KOPT-K1 (cell line): Measurements from ENCODE around the gene TBC1D4.

ENCODE experiments used
- H3K27ac ChIP-seq: fragments of 200-600 bp; sonication (generic); 2 replicates; pipeline ENCODE4 v1.5.1; 2016; ENCODE audit warnings: antibody characterized with exemption, mild to moderate bottlenecking, low read depth, low read length; ENCODE audit not compliant: poor library complexity, severe bottlenecking
- H3K36me3 ChIP-seq: fragments of 200-600 bp; sonication (generic); 2 replicates; pipeline ENCODE4 v1.5.1; 2017; ENCODE audit warnings: antibody characterized with exemption, mild to moderate bottlenecking, low read length, moderate library complexity; ENCODE audit not compliant: insufficient read depth
- H3K9me3 ChIP-seq: fragments of 200-600 bp; sonication (generic); 2 replicates; pipeline ENCODE4 v1.5.1; 2017; ENCODE audit warnings: antibody characterized with exemption, low read length, mild to moderate bottlenecking; ENCODE audit not compliant: insufficient read depth, poor library complexity, severe bottlenecking

TBC1D4 gene, protein sequence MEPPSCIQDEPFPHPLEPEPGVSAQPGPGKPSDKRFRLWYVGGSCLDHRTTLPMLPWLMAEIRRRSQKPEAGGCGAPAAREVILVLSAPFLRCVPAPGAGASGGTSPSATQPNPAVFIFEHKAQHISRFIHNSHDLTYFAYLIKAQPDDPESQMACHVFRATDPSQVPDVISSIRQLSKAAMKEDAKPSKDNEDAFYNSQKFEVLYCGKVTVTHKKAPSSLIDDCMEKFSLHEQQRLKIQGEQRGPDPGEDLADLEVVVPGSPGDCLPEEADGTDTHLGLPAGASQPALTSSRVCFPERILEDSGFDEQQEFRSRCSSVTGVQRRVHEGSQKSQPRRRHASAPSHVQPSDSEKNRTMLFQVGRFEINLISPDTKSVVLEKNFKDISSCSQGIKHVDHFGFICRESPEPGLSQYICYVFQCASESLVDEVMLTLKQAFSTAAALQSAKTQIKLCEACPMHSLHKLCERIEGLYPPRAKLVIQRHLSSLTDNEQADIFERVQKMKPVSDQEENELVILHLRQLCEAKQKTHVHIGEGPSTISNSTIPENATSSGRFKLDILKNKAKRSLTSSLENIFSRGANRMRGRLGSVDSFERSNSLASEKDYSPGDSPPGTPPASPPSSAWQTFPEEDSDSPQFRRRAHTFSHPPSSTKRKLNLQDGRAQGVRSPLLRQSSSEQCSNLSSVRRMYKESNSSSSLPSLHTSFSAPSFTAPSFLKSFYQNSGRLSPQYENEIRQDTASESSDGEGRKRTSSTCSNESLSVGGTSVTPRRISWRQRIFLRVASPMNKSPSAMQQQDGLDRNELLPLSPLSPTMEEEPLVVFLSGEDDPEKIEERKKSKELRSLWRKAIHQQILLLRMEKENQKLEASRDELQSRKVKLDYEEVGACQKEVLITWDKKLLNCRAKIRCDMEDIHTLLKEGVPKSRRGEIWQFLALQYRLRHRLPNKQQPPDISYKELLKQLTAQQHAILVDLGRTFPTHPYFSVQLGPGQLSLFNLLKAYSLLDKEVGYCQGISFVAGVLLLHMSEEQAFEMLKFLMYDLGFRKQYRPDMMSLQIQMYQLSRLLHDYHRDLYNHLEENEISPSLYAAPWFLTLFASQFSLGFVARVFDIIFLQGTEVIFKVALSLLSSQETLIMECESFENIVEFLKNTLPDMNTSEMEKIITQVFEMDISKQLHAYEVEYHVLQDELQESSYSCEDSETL (N-terminal part only)

DNA sequence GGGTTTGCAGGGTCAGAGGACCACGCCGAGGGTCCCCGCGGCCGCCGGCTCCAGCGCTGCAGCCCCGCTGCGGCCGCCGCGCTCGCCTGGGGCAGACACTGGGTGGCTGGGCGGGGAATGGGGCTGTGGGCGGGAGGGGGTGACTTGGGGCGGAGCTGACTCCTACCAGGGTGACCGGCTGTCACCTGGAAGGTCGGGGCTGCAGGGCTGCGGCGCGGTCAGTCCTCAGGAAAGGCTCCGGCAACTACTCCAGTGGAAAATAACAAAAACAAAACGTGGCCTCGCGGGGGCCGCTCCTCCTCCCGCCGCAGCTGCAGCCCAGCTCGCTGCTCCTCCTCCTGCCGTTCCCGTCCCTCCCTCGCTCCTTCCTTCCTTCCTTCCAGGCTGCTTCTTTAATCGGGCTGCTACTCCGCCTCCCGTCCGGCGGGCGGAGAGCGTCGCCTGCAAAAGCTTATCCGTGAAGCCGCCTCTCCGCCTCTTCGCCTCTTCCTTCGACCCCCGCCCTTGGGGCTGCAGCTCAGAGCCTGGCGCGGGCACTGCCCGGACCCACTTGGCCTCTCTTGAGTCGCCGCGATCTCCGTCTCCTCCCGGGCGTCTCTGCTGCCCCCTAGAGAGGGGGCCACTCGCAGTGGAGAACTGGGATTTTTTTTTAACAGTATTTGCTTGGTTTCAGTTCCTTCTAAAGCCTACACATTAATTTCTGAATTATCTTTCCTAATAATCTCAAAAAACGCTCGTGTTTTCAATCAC is at the start of gene TBC1D4:
Gene TBC1D4 (minus strand): TSS at position 100 of the 750 bp plus-strand sequence. CDS start 402 bp downstream, outside the sequence.
- Histone ChIP-seq H3K9me3 (no peaks in the 10 kb centered on the region), H3K27ac (peak within 1 kb of the TSS; percentile 8)

GRCh38 chr13:75530549-75530961 is 48.6 kb upstream of the TBC1D4 start:
- Histone ChIP-seq H3K36me3 (peaks cover 58% of the 10 kb centered on the region), H3K27ac (no peak overlapping the region), H3K9me3 (no peaks in the 10 kb centered on the region)

More for the DNA sequence above, at the start of gene TBC1D4:
- H3K36me3 ChIP-seq: no peaks in the 10 kb centered on the region

DNA sequence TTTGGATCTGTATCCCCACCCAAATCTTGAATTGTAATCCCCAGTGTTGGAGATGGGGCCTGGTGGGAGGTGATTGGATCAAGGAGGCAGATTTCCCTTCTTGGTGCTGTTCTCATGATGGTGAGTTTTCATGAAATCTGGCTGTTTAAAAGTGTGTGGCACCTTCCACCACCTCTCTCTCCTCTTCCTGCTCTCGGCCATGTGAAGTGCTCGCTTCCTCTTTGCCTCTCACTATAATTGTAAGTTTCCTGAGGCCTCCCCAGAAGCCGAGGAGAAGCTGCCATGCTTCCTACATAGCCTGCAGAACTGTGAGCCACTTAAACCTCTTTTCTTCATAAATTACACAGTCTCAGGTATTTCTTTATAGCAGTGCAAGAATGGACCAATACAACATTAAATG is 40.0 kb upstream of the TBC1D4 start:
- no peak overlapping the region for H3K27ac ChIP-seq
- H3K9me3 ChIP-seq: peaks cover 5% of the 10 kb centered on the region
- H3K36me3 ChIP-seq: peaks cover 17% of the 10 kb centered on the region

- peaks cover 5% of the 10 kb centered on the region for H3K9me3 ChIP-seq
- no peak overlapping the region for H3K27ac ChIP-seq
- H3K36me3 ChIP-seq: no peaks in the 10 kb centered on the region
Measured at GRCh38 chr13:75518439-75519088, 36.6 kb upstream of the TBC1D4 start.

GRCh38 chr13:75514080-75514995 is 32.4 kb upstream of the TBC1D4 start:
- Histone ChIP-seq H3K27ac (no peak overlapping the region), H3K36me3 (no peaks in the 10 kb centered on the region), H3K9me3 (no peaks in the 10 kb centered on the region)

GRCh38 chr13:75513271-75513670 is 31.3 kb upstream of the TBC1D4 start:
- Histone ChIP-seq H3K36me3 (no peaks in the 10 kb centered on the region), H3K9me3 (no peaks in the 10 kb centered on the region), H3K27ac (no peak overlapping the region)

DNA sequence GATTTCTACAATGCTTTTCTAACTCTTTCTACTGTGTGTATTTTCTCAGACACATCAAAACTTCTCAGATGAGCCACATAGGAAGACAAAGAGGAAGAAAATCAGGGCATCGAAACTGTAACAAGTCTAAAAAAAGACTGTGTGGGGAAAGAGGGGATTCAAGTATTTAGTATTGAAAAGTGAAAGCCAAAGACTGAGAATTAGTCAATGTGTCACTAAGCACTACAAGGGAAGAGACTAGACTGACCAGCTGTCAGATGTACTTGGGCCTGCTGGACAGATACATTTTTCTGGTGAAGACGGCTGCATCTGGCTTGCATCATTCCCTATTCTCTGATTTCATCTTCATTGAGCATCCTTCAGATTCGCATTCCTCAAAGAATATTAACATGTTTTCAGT is 30.3 kb upstream of the TBC1D4 start:
- Histone ChIP-seq H3K36me3 (no peaks in the 10 kb centered on the region), H3K27ac (no peak overlapping the region)

DNA sequence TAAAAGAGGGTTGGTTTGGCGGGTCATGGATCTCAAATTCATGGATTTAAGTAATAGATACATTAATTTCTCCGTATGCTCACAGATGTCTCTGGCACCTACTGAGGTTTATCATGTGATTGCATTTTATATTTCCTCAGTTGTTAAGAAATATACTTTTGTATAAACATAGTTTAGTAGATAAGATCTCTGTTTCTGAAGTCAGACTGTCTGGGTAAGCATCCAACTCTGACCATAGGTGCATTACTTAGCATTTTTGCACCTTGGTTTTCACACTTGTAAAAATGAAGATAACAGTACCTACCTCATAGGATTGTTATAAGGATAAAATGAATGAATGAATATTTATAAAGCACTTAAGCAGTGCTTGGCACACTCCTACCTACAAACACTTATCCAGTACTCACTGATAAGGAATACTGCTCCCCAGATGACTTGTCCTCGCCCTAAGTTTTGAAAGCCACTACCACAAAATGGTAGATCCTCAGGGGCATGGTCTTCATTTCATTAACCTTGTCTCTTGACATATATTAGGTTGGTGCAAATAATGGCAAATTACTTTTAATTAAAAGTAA is 29.2 kb upstream of the TBC1D4 start:
- Histone ChIP-seq H3K36me3 (no peaks in the 10 kb centered on the region), H3K9me3 (no peaks in the 10 kb centered on the region), H3K27ac (no peak overlapping the region)

More for the DNA sequence above, 30.3 kb upstream of the TBC1D4 start:
- H3K9me3 ChIP-seq: no peaks in the 10 kb centered on the region

DNA sequence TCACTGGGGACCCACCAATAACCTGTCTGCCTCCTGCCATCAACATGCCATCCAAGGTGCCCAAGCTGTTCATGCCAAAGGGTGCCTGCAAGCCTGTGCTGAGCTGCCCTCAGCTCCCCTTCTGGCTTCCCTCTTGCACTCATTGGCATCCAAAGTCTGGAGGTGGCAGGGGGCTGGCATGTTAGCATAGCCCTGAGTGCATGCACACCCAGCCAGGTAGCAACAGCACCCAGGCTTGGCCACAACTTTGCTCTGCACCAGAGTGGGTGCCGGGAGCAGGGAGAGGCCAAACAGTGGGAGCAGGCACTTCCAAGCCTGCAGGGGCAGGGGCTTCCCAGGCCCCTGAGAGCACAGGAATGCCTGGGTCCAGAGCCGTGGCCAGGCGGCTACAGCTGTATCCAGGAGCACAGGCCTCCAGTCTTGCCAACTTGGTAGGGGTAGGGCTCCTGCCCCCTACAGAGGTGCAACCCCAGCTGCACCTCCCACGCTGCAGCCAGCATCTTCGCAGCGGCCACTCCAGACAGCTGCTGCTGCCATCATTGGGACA is 26.1 kb upstream of the TBC1D4 start:
- H3K9me3 ChIP-seq: no peaks in the 10 kb centered on the region
- no peak overlapping the region for H3K27ac ChIP-seq
- H3K36me3 ChIP-seq: no peaks in the 10 kb centered on the region

- Histone ChIP-seq H3K36me3 (no peaks in the 10 kb centered on the region), H3K27ac (no peak overlapping the region), H3K9me3 (no peaks in the 10 kb centered on the region)
Measured at GRCh38 chr13:75507027-75508001, 25.3 kb upstream of the TBC1D4 start.

DNA sequence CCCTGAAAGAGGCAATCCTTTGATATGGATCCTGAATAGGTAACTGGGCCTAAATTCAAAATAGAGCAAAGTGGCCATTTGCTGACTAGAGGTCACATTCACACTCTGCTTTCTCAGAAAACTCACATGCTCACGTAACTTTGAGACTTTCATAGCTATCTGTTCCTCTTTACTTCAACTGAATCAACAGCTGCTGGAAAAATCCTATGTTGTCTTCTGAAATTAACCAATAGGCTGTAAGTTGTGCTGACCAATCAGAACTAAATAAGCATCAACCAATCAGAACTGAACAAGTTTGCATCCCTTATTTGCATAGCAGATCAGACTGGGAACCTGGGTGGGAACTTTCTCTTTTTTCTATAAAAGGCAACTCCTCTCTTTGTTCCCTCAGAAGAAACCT is 24.0 kb upstream of the TBC1D4 start:
- Histone ChIP-seq H3K36me3 (no peaks in the 10 kb centered on the region), H3K27ac (no peak overlapping the region), H3K9me3 (no peaks in the 10 kb centered on the region)

DNA sequence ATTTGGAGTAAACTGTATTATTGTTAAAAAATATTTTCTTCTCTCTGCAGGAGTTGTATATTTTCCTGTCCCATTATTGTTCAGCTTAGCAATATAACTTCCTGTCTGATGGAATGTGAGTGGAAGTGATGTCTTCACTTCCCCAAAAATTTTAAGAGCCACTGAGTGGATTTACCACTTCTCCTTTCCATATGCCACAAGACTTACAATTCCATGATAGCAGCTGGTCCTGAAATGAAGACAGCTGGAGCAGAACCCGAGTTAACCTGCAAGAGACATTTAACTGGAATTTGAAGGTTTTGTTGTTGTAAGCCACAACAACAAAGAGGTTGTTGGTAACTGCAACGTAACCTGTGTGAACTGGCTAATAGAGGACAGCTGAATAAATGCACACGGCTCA is 23.4 kb upstream of the TBC1D4 start:
- no peaks in the 10 kb centered on the region for H3K36me3 ChIP-seq
- H3K27ac ChIP-seq: no peak overlapping the region
- no peaks in the 10 kb centered on the region for H3K9me3 ChIP-seq
